Measurements from ENCODE around the gene GNB4.

GNB4 gene

GRCh38 chr3:179447251-179447650 is 4.0 kb downstream of the GNB4 start:
- no peaks in the 10 kb centered on the region for H3K9me3 ChIP-seq (ENCODE audit: insufficient read depth, low read length, severe bottlenecking)
- ATAC-seq (ENCODE audit: insufficient read depth, low read depth), result no peak
- no peak overlapping the region for H3K9ac ChIP-seq (ENCODE audit: low read depth, low read length)
- H4K20me1 ChIP-seq (ENCODE audit: insufficient read depth, low read length), result peaks cover 13% of the 10 kb centered on the region
- no peak overlapping the region for H3K4me3 ChIP-seq (ENCODE audit: low read depth in 1 of 2, low read length in 2 of 2)
- H3K36me3 ChIP-seq (ENCODE audit: insufficient read depth, low read length), result peaks cover 14% of the 10 kb centered on the region; the same call in 1 of the 2 replicates
- peaks cover 87% of the 10 kb centered on the region for H3K79me2 ChIP-seq (ENCODE audit: insufficient read depth, low read length)
- peak overlapping the region; percentile 11 for H3K4me2 ChIP-seq (ENCODE audit: insufficient read depth, low read length)
- TF ChIP-seq CTCF (IDR thresholded peaks at IDR 0.05; ENCODE audit: borderline replicate concordance, extremely low read depth, low read length, poor library complexity, severe bottlenecking) (no peak), EZH2 (IDR thresholded peaks at IDR 0.05; ENCODE audit: borderline replicate concordance, low read depth, low read length, severe bottlenecking) (no peak)
- H2AFZ ChIP-seq (ENCODE audit: low read depth, low read length), result no peak overlapping the region
- H3K27me3 ChIP-seq (ENCODE audit: insufficient read depth, low read length, poor library complexity), result no peaks in the 10 kb centered on the region
- no peak overlapping the region for H3K27ac ChIP-seq (ENCODE audit: low read length)
- peaks cover 41% of the 10 kb centered on the region for H3K4me1 ChIP-seq (ENCODE audit: insufficient read depth, low read length)
- no peak for DNase-seq

- Histone ChIP-seq H3K9ac (ENCODE audit: low read depth, low read length) (no peak overlapping the region), H3K4me1 (ENCODE audit: insufficient read depth, low read length) (peaks cover 33% of the 10 kb centered on the region), H4K20me1 (ENCODE audit: insufficient read depth, low read length) (peaks cover 13% of the 10 kb centered on the region), H3K79me2 (ENCODE audit: insufficient read depth, low read length) (peaks cover 91% of the 10 kb centered on the region), H3K4me2 (ENCODE audit: insufficient read depth, low read length) (peak overlapping the region; percentile 24; the same call in 1 of the 2 replicates), H3K9me3 (ENCODE audit: insufficient read depth, low read length, severe bottlenecking) (no peaks in the 10 kb centered on the region), H3K4me3 (ENCODE audit: low read depth in 1 of 2, low read length in 2 of 2) (no peak overlapping the region), H3K27me3 (ENCODE audit: insufficient read depth, low read length, poor library complexity) (no peaks in the 10 kb centered on the region), H2AFZ (ENCODE audit: low read depth, low read length) (no peak overlapping the region), H3K27ac (ENCODE audit: low read length) (no peak overlapping the region), H3K36me3 (ENCODE audit: insufficient read depth, low read length) (peaks cover 14% of the 10 kb centered on the region; the same call in 1 of the 2 replicates)
- DNase-seq (no peak), ATAC-seq (ENCODE audit: insufficient read depth, low read depth) (no peak)
- TF ChIP-seq EZH2 (IDR thresholded peaks at IDR 0.05; ENCODE audit: borderline replicate concordance, low read depth, low read length, severe bottlenecking), result no peak
- TF ChIP-seq CTCF (IDR thresholded peaks at IDR 0.05; ENCODE audit: borderline replicate concordance, extremely low read depth, low read length, poor library complexity, severe bottlenecking), result peak; percentile 54
Observed at GRCh38 chr3:179446501-179446900, 4.8 kb downstream of the GNB4 start.

- Histone ChIP-seq H3K27ac (ENCODE audit: low read length) (no peak overlapping the region), H3K4me2 (ENCODE audit: insufficient read depth, low read length) (no peak overlapping the region), H3K79me2 (ENCODE audit: insufficient read depth, low read length) (peaks cover 92% of the 10 kb centered on the region), H3K27me3 (ENCODE audit: insufficient read depth, low read length, poor library complexity) (no peaks in the 10 kb centered on the region), H3K4me3 (ENCODE audit: low read depth in 1 of 2, low read length in 2 of 2) (no peak overlapping the region), H2AFZ (ENCODE audit: low read depth, low read length) (no peak overlapping the region), H3K36me3 (ENCODE audit: insufficient read depth, low read length) (peaks cover 6% of the 10 kb centered on the region; the same call in 1 of the 2 replicates), H3K9ac (ENCODE audit: low read depth, low read length) (no peak overlapping the region), H4K20me1 (ENCODE audit: insufficient read depth, low read length) (peaks cover 21% of the 10 kb centered on the region; the same call in 1 of the 2 replicates), H3K4me1 (ENCODE audit: insufficient read depth, low read length) (no peaks in the 10 kb centered on the region), H3K9me3 (ENCODE audit: insufficient read depth, low read length, severe bottlenecking) (no peaks in the 10 kb centered on the region)
- ATAC-seq (ENCODE audit: insufficient read depth, low read depth), result peak; percentile 42; the same call in 1 of the 3 replicates
- TF ChIP-seq CTCF (IDR thresholded peaks at IDR 0.05; ENCODE audit: borderline replicate concordance, extremely low read depth, low read length, poor library complexity, severe bottlenecking) (no peak), EZH2 (IDR thresholded peaks at IDR 0.05; ENCODE audit: borderline replicate concordance, low read depth, low read length, severe bottlenecking) (no peak)
- peak; percentile 24 for DNase-seq
Observed at GRCh38 chr3:179438841-179439240, 12.4 kb downstream of the GNB4 start.

Data from DND-41 (cell line).